Astrocyte (in vitro differentiated cells and primary cell): ENCODE measurements around the gene IL5RA. TPM values are rescaled to one million over a fixed set of nuclear protein-coding genes. Genes with fewer than 3 reads are reported as not detected.

ENCODE experiments used
- DNase-seq: peaks from one replicate; pipeline ENCODE4 v3.0.0-alpha.2; 2010; ENCODE audit warnings: low read depth
- FAIRE-seq: peaks from 2 replicates; lab custom pipeline; 2011; peaks lifted over from hg19 to GRCh38; lab: Jason Lieb, UNC
- H2AFZ ChIP-seq: 2 replicates; pipeline ENCODE4 v1.6.0; 2012; ENCODE audit warnings: low read depth, low read length, inconsistent platforms
- H3K27ac ChIP-seq: 2 replicates; pipeline ENCODE4 v1.5.1; 2011; ENCODE audit warnings: low read depth, low read length, inconsistent platforms
- H3K27me3 ChIP-seq: 2 replicates; pipeline ENCODE4 v1.6.0; 2011; ENCODE audit warnings: low read length, inconsistent platforms; ENCODE audit not compliant: insufficient read depth
- H3K36me3 ChIP-seq: 2 replicates; pipeline ENCODE4 v1.5.1; 2011; ENCODE audit warnings: low read length, inconsistent platforms; ENCODE audit not compliant: insufficient read depth
- H3K4me1 ChIP-seq: 2 replicates; pipeline ENCODE4 v1.5.1; 2011; ENCODE audit warnings: low read length, inconsistent platforms; ENCODE audit not compliant: insufficient read depth
- H3K4me2 ChIP-seq: 2 replicates; pipeline ENCODE4 v1.6.0; 2012; ENCODE audit warnings: low read length, inconsistent platforms
- H3K4me3 ChIP-seq: 2 replicates; pipeline ENCODE4 v1.5.1; 2011; ENCODE audit warnings: low read depth, mild to moderate bottlenecking, low read length, inconsistent platforms; ENCODE audit not compliant: insufficient read depth
- H3K79me2 ChIP-seq: 2 replicates; pipeline ENCODE4 v1.6.0; 2012; ENCODE audit warnings: mild to moderate bottlenecking, low read length, inconsistent platforms; ENCODE audit not compliant: insufficient read depth
- H3K9ac ChIP-seq: 2 replicates; pipeline ENCODE4 v1.6.0; 2012; ENCODE audit warnings: mild to moderate bottlenecking, low read length, inconsistent platforms
- H3K9me3 ChIP-seq: 2 replicates; pipeline ENCODE4 v1.5.1; 2012; ENCODE audit warnings: low read depth, mild to moderate bottlenecking, low read length, inconsistent platforms; ENCODE audit not compliant: insufficient read depth
- H4K20me1 ChIP-seq: 2 replicates; pipeline ENCODE4 v1.6.0; 2012; ENCODE audit warnings: low read length, inconsistent platforms; ENCODE audit not compliant: insufficient read depth
- H3K27ac Mint-ChIP-seq: one replicate; pipeline ENCODE4 v1.8.0; 2021; ENCODE audit warnings: mild to moderate bottlenecking, mixed read lengths; ENCODE audit not compliant: unreplicated experiment
- H3K27me3 Mint-ChIP-seq: one replicate; pipeline ENCODE4 v1.8.0; 2021; ENCODE audit warnings: low read depth, mixed read lengths; ENCODE audit not compliant: unreplicated experiment
- H3K36me3 Mint-ChIP-seq: one replicate; pipeline ENCODE4 v1.8.0; 2021; ENCODE audit warnings: low read depth, mixed read lengths; ENCODE audit not compliant: unreplicated experiment
- H3K4me1 Mint-ChIP-seq: one replicate; pipeline ENCODE4 v1.8.0; 2021; ENCODE audit warnings: low read depth, mixed read lengths; ENCODE audit not compliant: unreplicated experiment
- H3K4me3 Mint-ChIP-seq: one replicate; pipeline ENCODE4 v1.8.0; 2021; ENCODE audit warnings: mild to moderate bottlenecking, moderate library complexity, mixed read lengths; ENCODE audit not compliant: unreplicated experiment
- H3K9me3 Mint-ChIP-seq: one replicate; pipeline ENCODE4 v1.8.0; 2021; ENCODE audit warnings: mild to moderate bottlenecking, mixed read lengths; ENCODE audit not compliant: unreplicated experiment
- EZH2 ChIP-seq: IDR thresholded peaks from 2 replicates; pipeline ENCODE4 v1.6.1; 2012; ENCODE audit warnings: mild to moderate bottlenecking, low read length, inconsistent platforms; ENCODE audit not compliant: insufficient read depth
- total RNA-seq: library from RNA; stranded (reverse); gene quantifications from 2 replicates; pipeline ENCODE4 v1.2.1, GENCODE V29; 2021
- TF ChIP-seq, protein P1 (sequence below): IDR thresholded peaks from 2 replicates; pipeline ENCODE4 v1.5.1; 2011; ENCODE audit warnings: low read depth, mild to moderate bottlenecking, inconsistent platforms, low read length, moderate library complexity; ENCODE audit not compliant: insufficient read depth

The IL5RA gene
- total RNA-seq, 1 donor from 2014 or later, result not detected

GRCh38 chr3:3101660-3102458, 8.3 kb downstream of the IL5RA start:
- Histone ChIP-seq H4K20me1 (no peaks in the 10 kb centered on the region), H3K27ac (no peak overlapping the region), H3K4me3 (no peak overlapping the region), H3K4me1 (no peaks in the 10 kb centered on the region), H3K79me2 (no peaks in the 10 kb centered on the region), H3K4me2 (no peak overlapping the region), H3K9ac (no peak overlapping the region), H3K36me3 (no peaks in the 10 kb centered on the region), H3K9me3 (no peaks in the 10 kb centered on the region), H2AFZ (no peak overlapping the region), H3K27me3 (no peaks in the 10 kb centered on the region)
- DNase-seq (no peak), FAIRE-seq (no peak)
- no peaks in the 10 kb centered on the region for H3K36me3 Mint-ChIP-seq
- no peak for TF ChIP-seq EZH2
- TF ChIP-seq, protein P1, sequence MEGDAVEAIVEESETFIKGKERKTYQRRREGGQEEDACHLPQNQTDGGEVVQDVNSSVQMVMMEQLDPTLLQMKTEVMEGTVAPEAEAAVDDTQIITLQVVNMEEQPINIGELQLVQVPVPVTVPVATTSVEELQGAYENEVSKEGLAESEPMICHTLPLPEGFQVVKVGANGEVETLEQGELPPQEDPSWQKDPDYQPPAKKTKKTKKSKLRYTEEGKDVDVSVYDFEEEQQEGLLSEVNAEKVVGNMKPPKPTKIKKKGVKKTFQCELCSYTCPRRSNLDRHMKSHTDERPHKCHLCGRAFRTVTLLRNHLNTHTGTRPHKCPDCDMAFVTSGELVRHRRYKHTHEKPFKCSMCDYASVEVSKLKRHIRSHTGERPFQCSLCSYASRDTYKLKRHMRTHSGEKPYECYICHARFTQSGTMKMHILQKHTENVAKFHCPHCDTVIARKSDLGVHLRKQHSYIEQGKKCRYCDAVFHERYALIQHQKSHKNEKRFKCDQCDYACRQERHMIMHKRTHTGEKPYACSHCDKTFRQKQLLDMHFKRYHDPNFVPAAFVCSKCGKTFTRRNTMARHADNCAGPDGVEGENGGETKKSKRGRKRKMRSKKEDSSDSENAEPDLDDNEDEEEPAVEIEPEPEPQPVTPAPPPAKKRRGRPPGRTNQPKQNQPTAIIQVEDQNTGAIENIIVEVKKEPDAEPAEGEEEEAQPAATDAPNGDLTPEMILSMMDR, result no peak
- peaks cover 3% of the 10 kb centered on the region for H3K9me3 Mint-ChIP-seq
- H3K27ac Mint-ChIP-seq, result no peak overlapping the region
- no peaks in the 10 kb centered on the region for H3K4me1 Mint-ChIP-seq
- no peaks in the 10 kb centered on the region for H3K27me3 Mint-ChIP-seq
- no peak overlapping the region for H3K4me3 Mint-ChIP-seq

DNA sequence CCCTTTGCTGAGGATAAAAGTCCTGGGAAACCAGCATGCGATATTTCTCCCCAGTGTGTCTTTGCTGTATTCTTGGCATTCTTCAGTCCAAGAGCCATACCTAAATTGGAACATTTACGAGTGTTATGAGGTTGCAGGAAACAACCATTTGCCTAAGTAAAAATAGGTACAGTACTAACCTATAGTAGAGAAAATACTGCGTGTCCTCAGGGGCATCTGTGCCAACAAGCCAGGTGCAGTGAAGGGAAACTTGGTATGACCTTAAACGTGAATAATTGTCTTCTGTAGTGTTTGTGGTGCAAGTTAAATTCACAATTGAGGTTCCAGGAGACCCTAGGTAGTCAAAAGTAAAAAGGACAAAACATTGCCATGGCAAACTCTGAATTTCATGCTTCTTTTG, 12.2 kb downstream of the IL5RA start:
- H3K4me1 Mint-ChIP-seq, result no peaks in the 10 kb centered on the region
- no peaks in the 10 kb centered on the region for H3K27me3 ChIP-seq
- no peak overlapping the region for H3K9ac ChIP-seq
- H3K36me3 ChIP-seq, result no peaks in the 10 kb centered on the region
- no peak for TF ChIP-seq EZH2
- TF ChIP-seq, protein P1, result no peak
- no peaks in the 10 kb centered on the region for H3K4me1 ChIP-seq
- H3K9me3 Mint-ChIP-seq, result peaks cover 5% of the 10 kb centered on the region
- no peaks in the 10 kb centered on the region for H3K27me3 Mint-ChIP-seq
- no peak overlapping the region for H3K4me3 Mint-ChIP-seq
- no peak for DNase-seq
- H4K20me1 ChIP-seq, result no peaks in the 10 kb centered on the region
- no peak overlapping the region for H3K27ac ChIP-seq
- H3K79me2 ChIP-seq, result no peaks in the 10 kb centered on the region
- H3K4me3 ChIP-seq, result no peak overlapping the region
- H3K36me3 Mint-ChIP-seq, result no peaks in the 10 kb centered on the region
- no peak for FAIRE-seq
- H3K27ac Mint-ChIP-seq, result no peak overlapping the region
- H3K4me2 ChIP-seq, result no peak overlapping the region
- H2AFZ ChIP-seq, result no peak overlapping the region
- H3K9me3 ChIP-seq, result no peaks in the 10 kb centered on the region

DNA sequence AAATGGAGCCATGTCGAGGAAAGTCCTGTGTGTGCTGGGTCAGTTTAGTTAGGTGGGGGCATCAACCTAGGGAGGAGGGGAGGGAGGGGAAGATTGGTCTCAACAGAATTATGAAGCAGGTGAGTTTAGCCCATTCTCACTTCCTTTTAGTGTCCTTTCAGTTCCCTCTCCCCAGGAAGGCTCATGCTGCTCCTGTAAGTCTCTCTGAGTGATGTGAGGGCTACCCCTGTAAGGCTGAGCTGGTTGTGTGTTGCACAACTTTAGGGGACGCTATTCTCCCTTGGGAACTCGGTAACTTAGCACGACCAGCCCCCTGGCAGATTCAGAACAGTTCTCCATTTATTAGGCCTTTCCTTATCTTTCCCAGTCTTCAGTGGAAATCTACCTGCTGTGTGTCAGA, 21.2 kb downstream of the IL5RA start:
- H3K4me2 ChIP-seq, result no peak overlapping the region
- no peaks in the 10 kb centered on the region for H3K79me2 ChIP-seq
- H4K20me1 ChIP-seq, result no peaks in the 10 kb centered on the region
- Mint-ChIP-seq H3K4me1 (no peaks in the 10 kb centered on the region), H3K27me3 (no peaks in the 10 kb centered on the region), H3K9me3 (peaks cover 10% of the 10 kb centered on the region), H3K27ac (no peak overlapping the region), H3K4me3 (no peak overlapping the region), H3K36me3 (no peaks in the 10 kb centered on the region)
- no peaks in the 10 kb centered on the region for H3K36me3 ChIP-seq
- FAIRE-seq (no peak), DNase-seq (no peak)
- H3K27ac ChIP-seq, result no peak overlapping the region
- H3K27me3 ChIP-seq, result no peaks in the 10 kb centered on the region
- no peak for TF ChIP-seq EZH2
- TF ChIP-seq, protein P1, result no peak
- no peak overlapping the region for H2AFZ ChIP-seq
- no peak overlapping the region for H3K9ac ChIP-seq
- H3K9me3 ChIP-seq, result no peaks in the 10 kb centered on the region
- no peaks in the 10 kb centered on the region for H3K4me1 ChIP-seq
- no peak overlapping the region for H3K4me3 ChIP-seq
